Measurements from ENCODE around the gene CBL. TPM values are rescaled to one million over a fixed set of nuclear protein-coding genes. Genes with fewer than 3 reads are reported as not detected.
"Not testable (repeated sequence)": the region's sequence is repeated elsewhere in the genome, so short reads cannot be mapped to it uniquely, and the experiment has no call there.

The CBL gene
- total and polyA plus RNA-seq, 4 donors = 3.8 to 37.4 (median 19.3) TPM

DNA sequence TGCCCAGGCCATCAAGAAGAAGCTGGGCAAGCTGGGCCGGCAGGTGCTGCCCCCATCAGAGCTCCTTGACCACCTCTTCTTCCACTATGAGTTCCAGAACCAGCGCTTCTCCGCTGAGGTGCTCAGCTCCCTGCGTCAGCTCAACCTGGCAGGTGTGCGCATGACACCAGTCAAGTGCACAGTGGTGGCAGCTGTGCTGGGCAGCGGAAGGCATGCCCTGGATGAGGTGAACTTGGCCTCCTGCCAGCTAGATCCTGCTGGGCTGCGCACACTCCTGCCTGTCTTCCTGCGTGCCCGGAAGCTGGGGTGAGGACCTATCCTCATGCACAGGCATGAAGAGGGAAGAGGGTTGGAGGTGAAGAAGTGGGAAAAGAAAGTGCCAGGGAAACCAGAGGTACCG is 26.2 kb upstream of the CBL start:
- intact Hi-C loops (cut with DNase I) = no loop called here
- WGBS, 2 donors = 90% methylated on average over 10 of the region's 10 CpGs
- Histone ChIP-seq H3K36me3 (ENCODE audit: control insufficient read depth in 1 of 2, insufficient read depth in 2 of 2, low read length in 1 of 2) (peaks cover 0 to 9% of the 10 kb centered on the region in 2 donors), H3K27me3 (ENCODE audit: control insufficient read depth in 1 of 2, insufficient read depth in 2 of 2, low read length in 1 of 2) (no peaks in the 10 kb centered on the region), H3K9me3 (ENCODE audit: control insufficient read depth, low read length) (no peaks in the 10 kb centered on the region), H3K4me1 (ENCODE audit: control insufficient read depth in 1 of 2, insufficient read depth in 2 of 2, low read length in 2 of 2) (no peaks in the 10 kb centered on the region), H3K4me3 (ENCODE audit: low read length in 2 of 2) (no peak overlapping the region), H3K27ac (ENCODE audit: low read depth in 1 of 2, low read length in 2 of 2) (no peak overlapping the region)
- no peak for ATAC-seq (ENCODE audit: low FRiP score)
- no peak for DNase-seq

DNA sequence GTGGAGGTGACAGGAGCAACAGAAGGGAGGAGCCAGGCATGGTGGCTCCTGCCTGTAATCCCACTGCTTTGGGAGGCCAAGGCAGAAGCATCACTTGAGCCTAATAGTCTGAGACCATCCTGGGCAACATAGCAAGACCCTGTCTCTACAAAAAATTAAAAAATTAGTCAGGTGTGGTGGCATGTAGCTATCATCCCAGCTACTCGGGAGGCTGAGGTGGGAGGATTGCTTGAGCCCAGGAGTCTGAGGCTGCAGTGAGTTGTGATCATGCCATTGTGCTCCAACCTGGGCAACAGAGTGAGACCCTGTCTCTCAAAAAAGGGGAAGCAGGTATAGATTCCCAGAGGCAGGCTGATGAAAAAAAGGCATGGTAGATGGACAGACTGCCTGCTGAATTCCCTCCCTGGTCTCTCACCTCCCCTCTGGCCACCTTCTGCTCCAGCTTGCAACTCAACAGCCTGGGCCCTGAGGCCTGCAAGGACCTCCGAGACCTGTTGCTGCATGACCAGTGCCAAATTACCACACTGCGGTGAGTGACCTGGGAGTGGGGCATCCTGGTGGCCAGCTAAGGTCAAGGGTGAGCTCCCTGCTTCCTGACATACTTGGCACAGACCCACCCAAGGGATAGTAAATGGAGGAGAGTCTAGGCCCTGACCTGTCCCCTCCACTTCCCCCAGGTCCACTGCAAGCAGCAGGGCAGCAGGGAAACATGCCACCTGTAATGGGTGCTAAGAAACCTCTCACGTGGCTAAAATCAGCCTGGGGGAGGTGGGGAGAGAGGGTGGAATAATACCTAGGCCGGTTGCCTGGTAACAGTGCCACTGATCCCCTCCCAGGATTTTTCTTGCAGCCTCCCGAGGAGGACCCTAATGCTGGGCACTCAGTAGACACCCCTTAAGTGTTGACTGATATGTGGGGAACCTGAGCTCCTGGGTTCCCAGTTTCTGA is 25.1 kb upstream of the CBL start:
- Histone ChIP-seq H3K4me3 (ENCODE audit: low read length in 2 of 2) (no peak overlapping the region), H3K27me3 (ENCODE audit: control insufficient read depth in 1 of 2, insufficient read depth in 2 of 2, low read length in 1 of 2) (no peaks in the 10 kb centered on the region), H3K36me3 (ENCODE audit: control insufficient read depth in 1 of 2, insufficient read depth in 2 of 2, low read length in 1 of 2) (peaks cover 0 to 8% of the 10 kb centered on the region in 2 donors), H3K4me1 (ENCODE audit: control insufficient read depth in 1 of 2, insufficient read depth in 2 of 2, low read length in 2 of 2) (no peaks in the 10 kb centered on the region), H3K27ac (ENCODE audit: low read depth in 1 of 2, low read length in 2 of 2) (no peak overlapping the region), H3K9me3 (ENCODE audit: control insufficient read depth, low read length) (no peaks in the 10 kb centered on the region)
- intact Hi-C loops (cut with DNase I) = no loop called here
- WGBS, 2 donors = 81 to 84% methylated on average over 6 of the region's 6 CpGs
- DNase-seq = no peak
- no peak for ATAC-seq (ENCODE audit: low FRiP score)

DNA sequence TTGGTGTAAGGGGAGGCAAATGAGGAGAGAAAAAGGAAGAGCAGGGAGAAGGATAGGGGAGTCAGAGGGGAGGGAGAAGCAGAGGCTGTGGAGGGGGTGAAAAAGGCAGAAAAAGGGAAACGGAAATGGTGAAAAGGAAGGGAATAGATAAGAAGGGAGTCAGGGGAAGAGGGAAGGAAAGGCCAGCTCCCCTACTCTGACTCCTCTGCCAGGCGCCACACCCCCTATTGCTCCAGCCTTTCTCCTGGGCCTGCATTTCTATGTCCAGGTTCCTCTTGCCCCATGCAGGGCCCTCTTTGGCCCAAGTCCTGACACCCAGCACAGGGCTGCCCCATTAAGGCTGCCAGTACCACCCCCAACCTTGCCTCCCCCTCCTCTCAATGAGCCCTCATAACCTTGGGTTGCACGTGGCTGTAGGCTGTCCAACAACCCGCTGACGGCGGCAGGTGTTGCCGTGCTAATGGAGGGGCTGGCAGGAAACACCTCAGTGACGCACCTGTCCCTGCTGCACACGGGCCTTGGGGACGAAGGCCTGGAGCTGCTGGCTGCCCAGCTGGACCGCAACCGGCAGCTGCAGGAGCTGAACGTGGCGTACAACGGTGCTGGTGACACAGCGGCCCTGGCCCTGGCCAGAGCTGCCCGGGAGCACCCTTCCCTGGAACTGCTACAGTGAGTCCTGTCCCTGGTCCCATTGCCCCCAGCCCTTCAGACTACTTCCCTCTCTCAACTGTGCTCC is 24.3 kb upstream of the CBL start:
- 80 to 82% methylated on average over 17 of the region's 17 CpGs for WGBS, 2 donors
- ATAC-seq (ENCODE audit: low FRiP score) = no peak
- no peak for DNase-seq
- Histone ChIP-seq H3K9me3 (ENCODE audit: control insufficient read depth, low read length) (no peaks in the 10 kb centered on the region), H3K36me3 (ENCODE audit: control insufficient read depth in 1 of 2, insufficient read depth in 2 of 2, low read length in 1 of 2) (peaks cover 0 to 8% of the 10 kb centered on the region in 2 donors), H3K27ac (ENCODE audit: low read depth in 1 of 2, low read length in 2 of 2) (no peak overlapping the region), H3K4me1 (ENCODE audit: control insufficient read depth in 1 of 2, insufficient read depth in 2 of 2, low read length in 2 of 2) (no peaks in the 10 kb centered on the region), H3K27me3 (ENCODE audit: control insufficient read depth in 1 of 2, insufficient read depth in 2 of 2, low read length in 1 of 2) (no peaks in the 10 kb centered on the region), H3K4me3 (ENCODE audit: low read length in 2 of 2) (no peak overlapping the region)
- intact Hi-C loops (cut with DNase I) = no loop called here

DNA sequence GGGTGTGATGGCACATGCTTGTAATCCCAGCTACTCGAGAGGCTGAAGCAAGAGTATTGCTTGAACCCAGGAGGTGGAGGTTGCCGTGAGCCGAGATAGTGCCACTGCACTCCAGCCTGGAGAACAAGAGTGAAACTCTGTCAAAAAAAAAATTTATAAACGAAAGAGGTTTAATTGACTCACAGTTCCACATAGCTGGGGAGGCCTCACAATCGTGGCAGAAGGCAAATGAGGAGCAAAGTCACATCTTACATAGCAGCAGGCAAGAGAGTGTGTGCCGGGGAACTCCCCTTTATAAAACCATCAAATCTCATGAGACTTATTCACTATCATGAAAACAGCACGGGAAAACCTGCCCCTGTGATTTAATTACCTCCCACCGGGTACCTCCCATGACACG is 21.7 kb upstream of the CBL start:
- H3K36me3 ChIP-seq (ENCODE audit: control insufficient read depth in 1 of 2, insufficient read depth in 2 of 2, low read length in 1 of 2); H3K27me3 ChIP-seq (ENCODE audit: control insufficient read depth in 1 of 2, insufficient read depth in 2 of 2, low read length in 1 of 2); H3K9me3 ChIP-seq (ENCODE audit: control insufficient read depth, low read length); DNase-seq; intact Hi-C loops (cut with DNase I); H3K27ac ChIP-seq (ENCODE audit: low read depth in 1 of 2, low read length in 2 of 2); H3K4me1 ChIP-seq (ENCODE audit: control insufficient read depth in 1 of 2, insufficient read depth in 2 of 2, low read length in 2 of 2); ATAC-seq (ENCODE audit: low FRiP score); H3K4me3 ChIP-seq (ENCODE audit: low read length in 2 of 2): not testable (repeated sequence)
- WGBS, 2 donors = 78 to 80% methylated on average over 9 of the region's 9 CpGs

DNA sequence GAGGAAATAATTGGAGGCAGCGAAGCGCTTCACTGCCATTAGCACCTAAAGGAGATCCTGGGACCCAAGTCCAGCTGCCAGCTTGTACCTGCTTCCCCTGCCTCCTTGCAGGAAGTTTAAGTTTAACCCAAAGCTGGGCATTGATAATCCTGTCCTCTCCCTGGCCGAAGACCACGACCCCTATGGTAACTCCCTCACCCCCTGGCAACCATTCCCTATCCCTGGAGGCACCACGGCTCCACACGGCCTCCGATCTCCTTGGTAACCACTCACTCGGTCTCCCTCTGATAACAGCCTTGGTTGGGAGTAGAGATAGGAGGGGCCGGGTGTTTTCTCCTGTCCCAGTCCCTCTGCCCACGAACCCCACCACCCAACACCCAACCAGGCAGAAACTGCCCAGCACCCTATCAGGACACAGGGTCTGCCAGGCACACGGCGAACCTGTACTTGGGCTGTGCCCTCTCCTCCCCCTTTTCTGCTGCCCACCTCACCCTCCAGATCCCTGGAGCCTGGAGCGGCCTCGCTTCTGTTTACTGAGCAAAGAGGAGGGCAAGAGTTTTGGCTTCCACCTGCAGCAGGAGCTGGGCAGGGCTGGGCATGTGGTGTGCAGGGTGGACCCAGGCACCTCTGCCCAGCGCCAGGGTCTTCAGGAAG is 20.0 kb upstream of the CBL start:
- Histone ChIP-seq H3K9me3 (ENCODE audit: control insufficient read depth, low read length) (no peaks in the 10 kb centered on the region), H3K4me3 (ENCODE audit: low read length in 2 of 2) (no peak overlapping the region), H3K4me1 (ENCODE audit: control insufficient read depth in 1 of 2, insufficient read depth in 2 of 2, low read length in 2 of 2) (no peaks in the 10 kb centered on the region), H3K27me3 (ENCODE audit: control insufficient read depth in 1 of 2, insufficient read depth in 2 of 2, low read length in 1 of 2) (no peaks in the 10 kb centered on the region), H3K27ac (ENCODE audit: low read depth in 1 of 2, low read length in 2 of 2) (no peak overlapping the region), H3K36me3 (ENCODE audit: control insufficient read depth in 1 of 2, insufficient read depth in 2 of 2, low read length in 1 of 2) (peaks cover 0 to 6% of the 10 kb centered on the region in 2 donors)
- DNase-seq (no peak), ATAC-seq (ENCODE audit: low FRiP score) (no peak)
- WGBS, 2 donors = 27 to 29% methylated on average over 15 of the region's 15 CpGs
- intact Hi-C loops (cut with DNase I) = no loop called here

DNA sequence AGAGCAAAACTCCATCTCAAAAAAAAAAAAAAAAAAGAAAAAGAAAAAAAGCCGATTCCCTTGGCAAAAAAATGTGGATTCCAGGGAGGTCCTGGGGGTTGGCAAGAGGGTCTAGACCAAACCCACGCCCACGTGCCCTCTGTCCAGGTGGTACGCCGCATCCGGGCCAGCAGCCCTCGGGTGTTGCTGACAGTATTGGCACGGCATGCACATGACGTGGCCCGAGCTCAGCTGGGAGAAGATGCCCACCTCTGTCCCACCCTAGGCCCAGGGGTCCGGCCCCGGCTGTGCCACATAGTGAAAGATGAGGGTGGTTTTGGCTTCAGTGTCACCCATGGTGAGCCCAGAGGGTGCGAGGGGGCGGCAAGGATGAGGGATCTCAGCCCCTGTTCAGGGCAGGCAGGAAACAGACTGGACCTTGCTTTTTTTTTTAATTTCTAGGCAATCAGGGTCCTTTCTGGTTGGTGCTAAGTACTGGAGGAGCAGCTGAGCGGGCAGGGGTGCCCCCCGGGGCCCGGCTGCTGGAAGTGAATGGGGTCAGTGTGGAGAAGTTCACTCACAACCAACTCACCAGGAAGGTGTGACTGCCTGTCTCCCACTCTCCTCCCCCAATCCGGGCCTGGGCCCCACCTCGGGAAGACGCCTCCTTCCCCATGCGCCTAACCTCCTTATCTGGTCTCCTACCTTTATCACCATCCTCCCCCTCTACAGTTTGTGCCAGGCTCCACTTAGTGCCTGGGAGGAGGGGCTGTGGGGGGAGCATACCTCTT is 18.8 kb upstream of the CBL start:
- ATAC-seq (ENCODE audit: low FRiP score) = no peak
- intact Hi-C loops (cut with DNase I) = no loop called here

DNA sequence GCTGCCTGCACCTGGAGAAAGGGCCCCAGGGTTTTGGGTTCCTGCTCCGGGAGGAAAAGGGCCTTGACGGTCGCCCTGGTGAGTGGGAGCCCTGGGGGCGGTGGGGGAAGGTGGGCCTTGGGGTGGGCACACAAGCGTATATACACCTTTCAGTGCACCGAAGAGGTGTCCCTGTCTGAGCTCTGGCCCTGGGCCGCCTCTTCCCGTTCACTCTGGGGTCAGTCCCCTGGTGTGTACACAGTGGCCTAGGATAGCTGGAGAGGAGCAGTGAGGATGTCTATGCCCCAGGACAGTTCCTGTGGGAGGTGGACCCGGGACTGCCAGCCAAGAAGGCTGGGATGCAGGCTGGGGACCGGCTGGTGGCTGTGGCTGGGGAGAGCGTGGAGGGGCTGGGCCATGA is 18.1 kb upstream of the CBL start:
- H3K27ac ChIP-seq (ENCODE audit: low read depth in 1 of 2, low read length in 2 of 2) = no peak overlapping the region
- WGBS, 2 donors = 88 to 89% methylated on average over 11 of the region's 11 CpGs

More for the DNA sequence above, 18.8 kb upstream of the CBL start:
- H3K4me1 ChIP-seq (ENCODE audit: control insufficient read depth in 1 of 2, insufficient read depth in 2 of 2, low read length in 2 of 2) = no peaks in the 10 kb centered on the region
- H3K4me3 ChIP-seq (ENCODE audit: low read length in 2 of 2) = no peak overlapping the region
- DNase-seq = no peak
- peaks cover 0 to 4% of the 10 kb centered on the region in 2 donors for H3K36me3 ChIP-seq (ENCODE audit: control insufficient read depth in 1 of 2, insufficient read depth in 2 of 2, low read length in 1 of 2)
- no peaks in the 10 kb centered on the region for H3K27me3 ChIP-seq (ENCODE audit: control insufficient read depth in 1 of 2, insufficient read depth in 2 of 2, low read length in 1 of 2)
- no peak overlapping the region for H3K27ac ChIP-seq (ENCODE audit: low read depth in 1 of 2, low read length in 2 of 2)
- H3K9me3 ChIP-seq (ENCODE audit: control insufficient read depth, low read length) = no peaks in the 10 kb centered on the region
- 87 to 88% methylated on average over 21 of the region's 21 CpGs for WGBS, 2 donors

DNA sequence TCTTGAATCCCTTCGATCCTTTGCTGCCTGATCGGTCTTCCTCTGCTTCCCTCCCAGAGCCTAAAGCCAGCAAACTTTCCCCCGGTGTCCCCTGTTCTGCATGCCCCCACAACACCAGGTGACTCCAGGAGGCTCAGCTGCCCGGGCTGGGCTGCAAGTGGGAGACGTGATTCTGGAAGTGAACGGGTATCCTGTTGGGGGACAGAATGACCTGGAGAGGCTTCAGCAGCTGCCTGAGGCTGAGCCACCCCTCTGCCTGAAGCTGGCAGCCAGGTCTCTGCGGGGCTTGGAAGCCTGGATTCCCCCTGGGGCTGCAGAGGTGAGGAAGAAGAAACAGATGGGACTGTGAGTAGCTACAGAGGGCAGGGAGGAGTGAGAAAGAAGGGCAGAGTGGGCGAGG is 17.3 kb upstream of the CBL start:
- 87 to 89% methylated on average over 8 of the region's 8 CpGs for WGBS, 2 donors
- intact Hi-C loops (cut with DNase I) = no loop called here
- no peak for DNase-seq

More for the DNA sequence above, 18.1 kb upstream of the CBL start:
- no peaks in the 10 kb centered on the region for H3K4me1 ChIP-seq (ENCODE audit: control insufficient read depth in 1 of 2, insufficient read depth in 2 of 2, low read length in 2 of 2)
- H3K27me3 ChIP-seq (ENCODE audit: control insufficient read depth in 1 of 2, insufficient read depth in 2 of 2, low read length in 1 of 2) = no peaks in the 10 kb centered on the region
- no peak overlapping the region for H3K4me3 ChIP-seq (ENCODE audit: low read length in 2 of 2)
- H3K36me3 ChIP-seq (ENCODE audit: control insufficient read depth in 1 of 2, insufficient read depth in 2 of 2, low read length in 1 of 2) = peaks cover 0 to 3% of the 10 kb centered on the region in 2 donors
- ATAC-seq (ENCODE audit: low FRiP score) = no peak
- no peaks in the 10 kb centered on the region for H3K9me3 ChIP-seq (ENCODE audit: control insufficient read depth, low read length)
- no peak for DNase-seq
- intact Hi-C loops (cut with DNase I) = no loop called here

More for the DNA sequence above, 17.3 kb upstream of the CBL start:
- Histone ChIP-seq H3K4me1 (ENCODE audit: control insufficient read depth in 1 of 2, insufficient read depth in 2 of 2, low read length in 2 of 2) (no peaks in the 10 kb centered on the region), H3K4me3 (ENCODE audit: low read length in 2 of 2) (no peak overlapping the region), H3K9me3 (ENCODE audit: control insufficient read depth, low read length) (no peaks in the 10 kb centered on the region), H3K27me3 (ENCODE audit: control insufficient read depth in 1 of 2, insufficient read depth in 2 of 2, low read length in 1 of 2) (no peaks in the 10 kb centered on the region), H3K36me3 (ENCODE audit: control insufficient read depth in 1 of 2, insufficient read depth in 2 of 2, low read length in 1 of 2) (no peaks in the 10 kb centered on the region), H3K27ac (ENCODE audit: low read depth in 1 of 2, low read length in 2 of 2) (no peak overlapping the region)
- no peak for ATAC-seq (ENCODE audit: low FRiP score)

Data from aorta (tissue), 5 donors.